Neuron (in vitro differentiated cells): ENCODE measurements around the gene ARL14EP.

Source experiments
- H2AFZ ChIP-seq: one replicate; pipeline ENCODE4 v1.6.1; 2013; ENCODE audit warnings: low read depth, mild to moderate bottlenecking, inconsistent platforms, low read length, moderate library complexity
- H3K27me3 ChIP-seq: one replicate; pipeline ENCODE4 v1.6.1; 2013; ENCODE audit warnings: low read length; ENCODE audit not compliant: insufficient read depth
- H3K36me3 ChIP-seq: one replicate; pipeline ENCODE4 v1.6.1; 2013; ENCODE audit warnings: low read length; ENCODE audit not compliant: insufficient read depth
- H3K4me1 ChIP-seq: one replicate; pipeline ENCODE4 v1.6.1; 2013; ENCODE audit warnings: low read length; ENCODE audit not compliant: insufficient read depth
- H3K4me3 ChIP-seq: 2 replicates; pipeline ENCODE4 v1.5.1; 2013; ENCODE audit warnings: mild to moderate bottlenecking, low read length, moderate library complexity
- H3K9me3 ChIP-seq: one replicate; pipeline ENCODE4 v1.6.1; 2013; ENCODE audit warnings: low read length

The ARL14EP gene

GRCh38 chr11:30342736-30343166, 19.8 kb downstream of the ARL14EP start:
- H3K4me1 ChIP-seq = no peaks in the 10 kb centered on the region
- H3K36me3 ChIP-seq = peaks cover 4% of the 10 kb centered on the region
- H3K4me3 ChIP-seq = no peak overlapping the region
- H2AFZ ChIP-seq = no peak overlapping the region
- H3K9me3 ChIP-seq = no peaks in the 10 kb centered on the region
- no peaks in the 10 kb centered on the region for H3K27me3 ChIP-seq

GRCh38 chr11:30344085-30344484, 21.2 kb downstream of the ARL14EP start:
- H2AFZ ChIP-seq = no peak overlapping the region
- no peaks in the 10 kb centered on the region for H3K9me3 ChIP-seq
- H3K4me1 ChIP-seq = no peaks in the 10 kb centered on the region
- peaks cover 2% of the 10 kb centered on the region for H3K36me3 ChIP-seq
- no peaks in the 10 kb centered on the region for H3K27me3 ChIP-seq
- no peak overlapping the region for H3K4me3 ChIP-seq

- H3K36me3 ChIP-seq = no peaks in the 10 kb centered on the region
- no peaks in the 10 kb centered on the region for H3K9me3 ChIP-seq
- H3K4me3 ChIP-seq = no peak overlapping the region
- no peak overlapping the region for H2AFZ ChIP-seq
- no peaks in the 10 kb centered on the region for H3K4me1 ChIP-seq
- peaks cover 5% of the 10 kb centered on the region for H3K27me3 ChIP-seq
Measured at GRCh38 chr11:30345644-30346043, 22.7 kb downstream of the ARL14EP start.

- H3K27me3 ChIP-seq = peaks cover 5% of the 10 kb centered on the region
- H3K36me3 ChIP-seq = no peaks in the 10 kb centered on the region
- no peaks in the 10 kb centered on the region for H3K4me1 ChIP-seq
- H2AFZ ChIP-seq = no peak overlapping the region
- no peak overlapping the region for H3K4me3 ChIP-seq
- no peaks in the 10 kb centered on the region for H3K9me3 ChIP-seq
Measured at GRCh38 chr11:30346068-30346688, 23.3 kb downstream of the ARL14EP start.

GRCh38 chr11:30348035-30348434, 25.1 kb downstream of the ARL14EP start:
- H3K36me3 ChIP-seq = no peaks in the 10 kb centered on the region
- no peak overlapping the region for H3K4me3 ChIP-seq
- peaks cover 8% of the 10 kb centered on the region for H3K27me3 ChIP-seq
- H2AFZ ChIP-seq = no peak overlapping the region
- H3K9me3 ChIP-seq = no peaks in the 10 kb centered on the region
- H3K4me1 ChIP-seq = no peaks in the 10 kb centered on the region

GRCh38 chr11:30349885-30350284, 27.0 kb downstream of the ARL14EP start:
- H3K4me1 ChIP-seq = no peaks in the 10 kb centered on the region
- H3K9me3 ChIP-seq = no peaks in the 10 kb centered on the region
- H3K27me3 ChIP-seq = peaks cover 8% of the 10 kb centered on the region
- no peak overlapping the region for H2AFZ ChIP-seq
- no peaks in the 10 kb centered on the region for H3K36me3 ChIP-seq
- no peak overlapping the region for H3K4me3 ChIP-seq

GRCh38 chr11:30350384-30350783, 27.5 kb downstream of the ARL14EP start:
- Histone ChIP-seq H3K36me3 (no peaks in the 10 kb centered on the region), H3K9me3 (no peaks in the 10 kb centered on the region), H2AFZ (no peak overlapping the region), H3K4me1 (no peaks in the 10 kb centered on the region), H3K4me3 (no peak overlapping the region), H3K27me3 (peaks cover 8% of the 10 kb centered on the region)

- no peaks in the 10 kb centered on the region for H3K4me1 ChIP-seq
- H3K4me3 ChIP-seq = no peak overlapping the region
- H3K27me3 ChIP-seq = peaks cover 8% of the 10 kb centered on the region
- H3K36me3 ChIP-seq = no peaks in the 10 kb centered on the region
- no peak overlapping the region for H2AFZ ChIP-seq
- H3K9me3 ChIP-seq = no peaks in the 10 kb centered on the region
Measured at GRCh38 chr11:30351061-30351460, 28.2 kb downstream of the ARL14EP start.

- Histone ChIP-seq H3K27me3 (peaks cover 11% of the 10 kb centered on the region), H2AFZ (no peak overlapping the region), H3K4me1 (no peaks in the 10 kb centered on the region), H3K36me3 (no peaks in the 10 kb centered on the region), H3K9me3 (no peaks in the 10 kb centered on the region), H3K4me3 (no peak overlapping the region)
Measured at GRCh38 chr11:30356391-30356790, 33.5 kb downstream of the ARL14EP start.

GRCh38 chr11:30357872-30358271, 35.0 kb downstream of the ARL14EP start:
- H3K36me3 ChIP-seq = no peaks in the 10 kb centered on the region
- H3K9me3 ChIP-seq = no peaks in the 10 kb centered on the region
- H3K4me1 ChIP-seq = no peaks in the 10 kb centered on the region
- H2AFZ ChIP-seq = no peak overlapping the region
- H3K27me3 ChIP-seq = peaks cover 8% of the 10 kb centered on the region
- no peak overlapping the region for H3K4me3 ChIP-seq

- Histone ChIP-seq H3K4me3 (no peak overlapping the region), H3K4me1 (no peaks in the 10 kb centered on the region), H3K9me3 (no peaks in the 10 kb centered on the region), H2AFZ (no peak overlapping the region), H3K36me3 (no peaks in the 10 kb centered on the region), H3K27me3 (peaks cover 8% of the 10 kb centered on the region)
Measured at GRCh38 chr11:30358536-30358935, 35.6 kb downstream of the ARL14EP start.

- Histone ChIP-seq H2AFZ (no peak overlapping the region), H3K9me3 (no peaks in the 10 kb centered on the region), H3K27me3 (peaks cover 14% of the 10 kb centered on the region), H3K36me3 (no peaks in the 10 kb centered on the region), H3K4me1 (no peaks in the 10 kb centered on the region), H3K4me3 (no peak overlapping the region)
Measured at GRCh38 chr11:30360741-30361140, 37.8 kb downstream of the ARL14EP start.

- Histone ChIP-seq H3K9me3 (no peaks in the 10 kb centered on the region), H3K27me3 (peaks cover 6% of the 10 kb centered on the region), H3K4me3 (no peak overlapping the region), H3K4me1 (no peaks in the 10 kb centered on the region), H3K36me3 (no peaks in the 10 kb centered on the region), H2AFZ (no peak overlapping the region)
Measured at GRCh38 chr11:30364139-30364836, 41.4 kb downstream of the ARL14EP start.
